Cardiac fibroblast (primary cell): ENCODE data around the gene LRP5.
A peak's percentile ranks its signal among the peaks of the same experiment; 100 is the strongest.

Source experiments
- DNase-seq, 2 donors: peaks; one replicate each; pipeline versions ENCODE4 v3.0.0 to v3.0.0-alpha.2; 2010; ENCODE audit warnings: low read depth in 2 of 2
- H3K4me3 ChIP-seq, 2 donors: replicated peaks in 1 of 2; 1 replicate in 1 of 2; 2 replicates in 1 of 2; pipeline ENCODE4 v1.5.1; 2011; ENCODE audit warnings: low read depth in 2 of 2, low read length in 2 of 2, mild to moderate bottlenecking in 2 of 2, moderate library complexity in 1 of 2
- TF ChIP-seq, protein P1 (sequence below): IDR thresholded peaks from one replicate; pipeline ENCODE4 v1.5.1; 2011; ENCODE audit warnings: low read depth, mild to moderate bottlenecking, low read length, inconsistent platforms

The LRP5 gene

DNA sequence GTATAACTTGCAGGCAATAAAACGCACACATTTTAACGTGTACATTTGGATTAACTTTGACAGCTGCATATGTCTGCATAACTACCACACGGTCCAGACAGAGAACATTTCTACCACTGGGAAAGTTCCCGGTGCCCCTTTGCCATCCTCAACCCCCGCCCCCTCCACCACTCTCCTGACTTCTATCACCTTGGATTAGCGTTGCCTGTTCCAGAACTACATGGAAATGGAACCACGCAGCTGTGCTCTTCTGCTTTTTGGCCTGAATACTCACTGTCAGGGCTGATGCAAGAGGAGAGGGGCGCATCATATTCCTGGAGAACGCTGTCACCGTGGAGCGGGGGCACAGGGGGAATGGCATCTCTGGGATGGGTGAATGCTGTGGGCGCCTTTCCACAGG lies 62.1 kb downstream of the LRP5 start:
- peak in 1 of 2 donors; percentile 23 for DNase-seq

DNA sequence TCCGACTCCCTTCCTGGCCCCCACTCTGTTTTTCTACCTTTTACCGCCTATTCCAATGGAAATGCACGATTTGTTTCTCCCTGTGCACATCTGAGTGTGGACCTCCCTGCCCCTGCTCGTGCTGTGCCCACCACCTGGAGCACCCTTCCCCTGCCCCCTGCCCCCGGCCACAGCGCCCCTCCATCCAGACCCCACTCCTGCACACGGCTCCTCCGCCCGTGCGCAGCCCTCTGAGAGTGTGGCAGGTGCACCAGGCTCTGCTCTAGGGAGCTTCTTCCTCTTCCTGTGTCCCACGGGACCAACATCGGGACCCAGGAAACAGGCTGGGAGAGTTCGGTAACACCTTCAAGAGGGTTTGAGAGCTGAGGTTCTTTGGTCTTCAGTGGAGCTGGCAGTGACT lies 62.9 kb downstream of the LRP5 start:
- TF ChIP-seq, protein P1, sequence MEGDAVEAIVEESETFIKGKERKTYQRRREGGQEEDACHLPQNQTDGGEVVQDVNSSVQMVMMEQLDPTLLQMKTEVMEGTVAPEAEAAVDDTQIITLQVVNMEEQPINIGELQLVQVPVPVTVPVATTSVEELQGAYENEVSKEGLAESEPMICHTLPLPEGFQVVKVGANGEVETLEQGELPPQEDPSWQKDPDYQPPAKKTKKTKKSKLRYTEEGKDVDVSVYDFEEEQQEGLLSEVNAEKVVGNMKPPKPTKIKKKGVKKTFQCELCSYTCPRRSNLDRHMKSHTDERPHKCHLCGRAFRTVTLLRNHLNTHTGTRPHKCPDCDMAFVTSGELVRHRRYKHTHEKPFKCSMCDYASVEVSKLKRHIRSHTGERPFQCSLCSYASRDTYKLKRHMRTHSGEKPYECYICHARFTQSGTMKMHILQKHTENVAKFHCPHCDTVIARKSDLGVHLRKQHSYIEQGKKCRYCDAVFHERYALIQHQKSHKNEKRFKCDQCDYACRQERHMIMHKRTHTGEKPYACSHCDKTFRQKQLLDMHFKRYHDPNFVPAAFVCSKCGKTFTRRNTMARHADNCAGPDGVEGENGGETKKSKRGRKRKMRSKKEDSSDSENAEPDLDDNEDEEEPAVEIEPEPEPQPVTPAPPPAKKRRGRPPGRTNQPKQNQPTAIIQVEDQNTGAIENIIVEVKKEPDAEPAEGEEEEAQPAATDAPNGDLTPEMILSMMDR: no peak

More for the DNA sequence above, 62.1 kb downstream of the LRP5 start:
- no peak overlapping the region for H3K4me3 ChIP-seq
- TF ChIP-seq, protein P1: no peak

DNA sequence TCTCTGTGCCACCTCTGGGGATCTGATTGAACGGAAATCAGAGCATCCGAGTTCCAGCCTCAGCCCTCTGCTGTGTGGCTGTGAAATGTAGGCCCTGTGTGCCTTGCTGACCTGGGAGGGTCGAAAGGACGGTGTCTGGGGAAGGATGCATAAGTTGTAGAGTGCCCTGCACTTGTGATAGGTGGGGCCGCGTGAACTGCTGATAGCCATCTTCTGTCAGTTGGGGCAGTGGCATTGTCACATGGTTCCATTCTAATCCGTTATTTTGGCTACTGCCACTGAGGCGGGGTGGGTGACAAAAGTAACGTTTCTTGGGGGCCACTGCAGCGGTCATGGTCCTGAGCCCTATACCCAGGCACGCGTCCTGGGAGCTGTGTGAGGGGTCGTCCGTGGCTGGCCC lies 63.4 kb downstream of the LRP5 start:
- no peak overlapping the region for H3K4me3 ChIP-seq
- TF ChIP-seq, protein P1: no peak
- DNase-seq: no peak

More for the DNA sequence above, 62.9 kb downstream of the LRP5 start:
- DNase-seq: no peak
- H3K4me3 ChIP-seq: no peak overlapping the region

DNA sequence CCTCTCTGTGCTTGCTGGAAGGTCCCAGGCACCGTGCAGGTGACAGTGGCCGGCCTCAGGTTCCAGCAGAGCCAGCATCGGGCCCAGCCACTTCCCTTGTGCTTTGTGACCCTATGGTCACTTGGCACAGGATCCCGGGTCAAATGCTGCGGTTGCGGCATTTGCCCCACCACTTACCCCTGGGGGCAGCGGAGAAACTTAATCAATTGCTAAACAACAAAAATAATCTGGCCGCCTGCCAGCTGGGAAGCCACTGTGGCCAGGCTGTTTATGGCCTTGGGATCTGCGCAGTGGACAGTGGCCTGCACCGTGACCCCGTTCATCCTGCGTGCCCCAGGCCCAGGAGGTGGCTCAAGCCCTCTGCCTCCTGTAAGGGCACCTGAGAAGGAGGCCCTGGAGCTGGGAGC lies 65.0 kb downstream of the LRP5 start:
- no peak for DNase-seq
- TF ChIP-seq, protein P1: no peak
- no peak overlapping the region for H3K4me3 ChIP-seq

DNA sequence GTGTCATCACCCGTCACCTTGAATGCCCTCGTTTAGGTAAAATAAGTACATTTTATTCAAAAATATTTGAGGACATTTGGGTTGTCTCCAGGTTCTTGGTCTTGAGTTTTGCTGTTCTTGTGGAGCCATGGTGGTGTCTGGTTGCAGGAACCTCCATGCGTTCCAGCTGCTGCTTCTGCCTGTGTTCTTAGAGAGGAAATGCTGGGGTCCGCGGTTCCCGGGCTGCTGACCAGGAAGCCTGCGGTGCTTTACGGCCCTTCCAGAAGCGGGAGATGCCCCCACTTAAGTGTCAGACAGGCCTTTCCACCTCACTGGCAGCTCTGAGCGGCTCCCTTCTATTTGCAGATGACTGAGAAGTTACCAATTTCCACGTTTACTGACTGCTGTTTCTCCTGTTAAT lies 66.8 kb downstream of the LRP5 start:
- DNase-seq: no peak
- TF ChIP-seq, protein P1: no peak
- H3K4me3 ChIP-seq: no peak overlapping the region

DNA sequence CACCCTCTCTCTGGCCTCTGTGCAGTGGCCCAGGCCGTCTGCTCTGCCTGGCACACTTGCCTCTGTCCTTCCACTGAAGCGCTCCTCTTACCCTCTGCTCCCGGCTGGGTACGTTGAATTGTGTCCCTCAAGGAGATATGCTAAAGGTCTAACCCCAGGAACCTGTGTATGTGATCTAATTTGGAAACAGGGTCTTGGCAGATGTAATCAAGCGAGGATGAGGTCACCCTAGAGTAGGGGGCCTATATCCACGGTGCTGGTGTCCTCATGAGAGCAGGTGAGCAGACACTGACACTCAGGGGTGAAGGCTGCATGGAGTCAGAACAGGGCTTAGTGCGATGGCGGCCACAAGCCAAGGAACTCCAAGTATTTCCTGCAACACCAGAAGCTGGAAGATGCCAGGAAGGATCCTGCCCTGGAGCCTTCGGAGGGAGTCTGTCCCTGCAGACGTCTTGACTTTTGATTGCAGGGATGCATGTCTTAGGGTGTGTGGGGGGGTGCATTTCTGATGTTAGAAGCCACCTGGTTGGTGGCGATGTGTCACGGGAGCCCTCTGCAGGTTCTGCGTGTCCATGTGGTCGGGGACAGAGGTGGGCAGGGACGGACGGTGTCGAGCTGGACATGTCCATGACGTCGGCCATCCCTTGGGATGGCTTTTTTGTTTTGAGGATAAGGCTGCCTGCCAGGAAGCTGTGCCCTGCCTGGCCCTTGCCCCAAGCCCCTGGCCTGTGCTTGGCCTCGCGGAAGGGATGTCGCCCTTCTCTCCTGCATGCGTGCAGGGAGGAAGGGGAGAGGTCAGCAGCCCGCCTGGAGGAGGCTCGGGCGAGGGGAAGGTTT lies 68.6 kb downstream of the LRP5 start:
- peak; percentile 31 to 67 for DNase-seq
- TF ChIP-seq, protein P1: no peak
- H3K4me3 ChIP-seq: peak overlapping the region in 1 of 2 donors; percentile 14
